HL-60 (cell line): Measurements from ENCODE around the gene GLB1L.

Experiments
- DNase-seq, 2 experiments: peaks; one replicate each; pipeline ENCODE4 v3.0.0-alpha.2; 2010 to 2020; ENCODE audit warnings: low read depth in 1 of 2, low spot score in 1 of 2
- H3K27ac ChIP-seq: fragments of 250-450 bp; sonication (Bioruptor Pico); replicated peaks from 2 replicates; pipeline ENCODE4 v1.5.1; 2020; ENCODE audit warnings: mild to moderate bottlenecking, moderate library complexity
- H3K27me3 ChIP-seq: fragments of 250-450 bp; sonication (Bioruptor Pico); 2 replicates; pipeline ENCODE4 v1.5.1; 2021; ENCODE audit warnings: mild to moderate bottlenecking, moderate library complexity; ENCODE audit not compliant: insufficient read depth, poor library complexity, severe bottlenecking
- H3K4me3 ChIP-seq: replicated peaks from 2 replicates; pipeline ENCODE4 v1.5.1; 2011; ENCODE audit warnings: mild to moderate bottlenecking, control low read depth, low read length; ENCODE audit not compliant: insufficient read depth
- GABPA ChIP-seq: IDR thresholded peaks from 2 replicates; pipeline ENCODE4 v1.6.1; 2012; ENCODE audit warnings: low read depth
- POLR2AphosphoS5 ChIP-seq: IDR thresholded peaks from 2 replicates; pipeline ENCODE4 v1.6.1; 2012; ENCODE audit warnings: low read depth
- SPI1 ChIP-seq: IDR thresholded peaks from 2 replicates; pipeline ENCODE4 v1.6.1; 2012; ENCODE audit warnings: low read depth, mild to moderate bottlenecking, borderline replicate concordance
- TF ChIP-seq, protein P1 (sequence below): IDR thresholded peaks from one replicate; pipeline ENCODE4 v1.5.1; 2011; ENCODE audit warnings: low read length, control low read depth, inconsistent platforms; ENCODE audit not compliant: insufficient read depth
- TF ChIP-seq, protein P2 (sequence below): IDR thresholded peaks from 2 replicates; pipeline ENCODE4 v1.6.1; 2012; ENCODE audit warnings: low read depth; ENCODE audit not compliant: insufficient replicate concordance

The GLB1L gene

DNA sequence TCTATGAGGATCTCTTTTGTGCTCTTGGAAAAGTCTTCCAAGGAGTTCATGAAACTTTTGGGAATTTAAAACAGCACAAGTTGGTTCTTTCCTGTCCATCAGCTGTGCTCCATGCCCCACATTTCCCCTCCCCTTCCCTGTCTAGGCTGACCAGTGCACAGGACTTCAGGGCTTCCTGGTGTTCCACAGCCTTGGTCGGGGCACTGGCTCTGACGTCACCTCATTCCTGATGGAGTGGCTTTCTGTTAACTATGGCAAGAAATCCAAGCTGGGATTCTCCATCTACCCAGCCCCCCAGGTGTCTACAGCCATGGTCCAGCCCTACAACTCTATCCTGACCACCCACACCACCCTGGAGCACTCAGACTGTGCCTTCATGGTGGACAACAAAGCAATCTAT, 25.8 kb upstream of the GLB1L start:
- TF ChIP-seq, protein P1, sequence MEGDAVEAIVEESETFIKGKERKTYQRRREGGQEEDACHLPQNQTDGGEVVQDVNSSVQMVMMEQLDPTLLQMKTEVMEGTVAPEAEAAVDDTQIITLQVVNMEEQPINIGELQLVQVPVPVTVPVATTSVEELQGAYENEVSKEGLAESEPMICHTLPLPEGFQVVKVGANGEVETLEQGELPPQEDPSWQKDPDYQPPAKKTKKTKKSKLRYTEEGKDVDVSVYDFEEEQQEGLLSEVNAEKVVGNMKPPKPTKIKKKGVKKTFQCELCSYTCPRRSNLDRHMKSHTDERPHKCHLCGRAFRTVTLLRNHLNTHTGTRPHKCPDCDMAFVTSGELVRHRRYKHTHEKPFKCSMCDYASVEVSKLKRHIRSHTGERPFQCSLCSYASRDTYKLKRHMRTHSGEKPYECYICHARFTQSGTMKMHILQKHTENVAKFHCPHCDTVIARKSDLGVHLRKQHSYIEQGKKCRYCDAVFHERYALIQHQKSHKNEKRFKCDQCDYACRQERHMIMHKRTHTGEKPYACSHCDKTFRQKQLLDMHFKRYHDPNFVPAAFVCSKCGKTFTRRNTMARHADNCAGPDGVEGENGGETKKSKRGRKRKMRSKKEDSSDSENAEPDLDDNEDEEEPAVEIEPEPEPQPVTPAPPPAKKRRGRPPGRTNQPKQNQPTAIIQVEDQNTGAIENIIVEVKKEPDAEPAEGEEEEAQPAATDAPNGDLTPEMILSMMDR = no peak
- TF ChIP-seq, protein P2, sequence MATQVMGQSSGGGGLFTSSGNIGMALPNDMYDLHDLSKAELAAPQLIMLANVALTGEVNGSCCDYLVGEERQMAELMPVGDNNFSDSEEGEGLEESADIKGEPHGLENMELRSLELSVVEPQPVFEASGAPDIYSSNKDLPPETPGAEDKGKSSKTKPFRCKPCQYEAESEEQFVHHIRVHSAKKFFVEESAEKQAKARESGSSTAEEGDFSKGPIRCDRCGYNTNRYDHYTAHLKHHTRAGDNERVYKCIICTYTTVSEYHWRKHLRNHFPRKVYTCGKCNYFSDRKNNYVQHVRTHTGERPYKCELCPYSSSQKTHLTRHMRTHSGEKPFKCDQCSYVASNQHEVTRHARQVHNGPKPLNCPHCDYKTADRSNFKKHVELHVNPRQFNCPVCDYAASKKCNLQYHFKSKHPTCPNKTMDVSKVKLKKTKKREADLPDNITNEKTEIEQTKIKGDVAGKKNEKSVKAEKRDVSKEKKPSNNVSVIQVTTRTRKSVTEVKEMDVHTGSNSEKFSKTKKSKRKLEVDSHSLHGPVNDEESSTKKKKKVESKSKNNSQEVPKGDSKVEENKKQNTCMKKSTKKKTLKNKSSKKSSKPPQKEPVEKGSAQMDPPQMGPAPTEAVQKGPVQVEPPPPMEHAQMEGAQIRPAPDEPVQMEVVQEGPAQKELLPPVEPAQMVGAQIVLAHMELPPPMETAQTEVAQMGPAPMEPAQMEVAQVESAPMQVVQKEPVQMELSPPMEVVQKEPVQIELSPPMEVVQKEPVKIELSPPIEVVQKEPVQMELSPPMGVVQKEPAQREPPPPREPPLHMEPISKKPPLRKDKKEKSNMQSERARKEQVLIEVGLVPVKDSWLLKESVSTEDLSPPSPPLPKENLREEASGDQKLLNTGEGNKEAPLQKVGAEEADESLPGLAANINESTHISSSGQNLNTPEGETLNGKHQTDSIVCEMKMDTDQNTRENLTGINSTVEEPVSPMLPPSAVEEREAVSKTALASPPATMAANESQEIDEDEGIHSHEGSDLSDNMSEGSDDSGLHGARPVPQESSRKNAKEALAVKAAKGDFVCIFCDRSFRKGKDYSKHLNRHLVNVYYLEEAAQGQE = no peak
- TF ChIP-seq POLR2AphosphoS5 = no peak
- no peak for TF ChIP-seq GABPA
- TF ChIP-seq SPI1 = no peak
- Histone ChIP-seq H3K4me3 (no peak overlapping the region), H3K27me3 (no peaks in the 10 kb centered on the region), H3K27ac (no peak overlapping the region)
- DNase-seq = no peak

DNA sequence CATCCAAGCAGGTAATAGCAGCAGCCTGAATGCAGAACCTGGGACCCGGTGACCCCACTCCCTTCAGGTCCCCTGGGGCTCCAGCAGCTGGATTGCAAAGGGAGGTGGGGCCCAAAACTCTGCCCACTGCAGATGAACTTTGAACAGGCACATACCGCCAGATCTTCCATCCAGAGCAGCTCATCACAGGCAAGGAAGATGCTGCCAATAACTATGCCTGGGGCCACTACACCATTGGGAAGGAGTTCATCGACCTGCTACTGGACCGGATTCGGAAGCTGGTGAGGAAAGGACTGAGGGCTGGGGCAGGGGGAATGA, 24.8 kb upstream of the GLB1L start:
- Histone ChIP-seq H3K27me3 (no peaks in the 10 kb centered on the region), H3K27ac (no peak overlapping the region), H3K4me3 (no peak overlapping the region)
- TF ChIP-seq GABPA (no peak), SPI1 (no peak), POLR2AphosphoS5 (no peak)
- TF ChIP-seq, protein P1 = no peak
- TF ChIP-seq, protein P2 = no peak
- no peak for DNase-seq

DNA sequence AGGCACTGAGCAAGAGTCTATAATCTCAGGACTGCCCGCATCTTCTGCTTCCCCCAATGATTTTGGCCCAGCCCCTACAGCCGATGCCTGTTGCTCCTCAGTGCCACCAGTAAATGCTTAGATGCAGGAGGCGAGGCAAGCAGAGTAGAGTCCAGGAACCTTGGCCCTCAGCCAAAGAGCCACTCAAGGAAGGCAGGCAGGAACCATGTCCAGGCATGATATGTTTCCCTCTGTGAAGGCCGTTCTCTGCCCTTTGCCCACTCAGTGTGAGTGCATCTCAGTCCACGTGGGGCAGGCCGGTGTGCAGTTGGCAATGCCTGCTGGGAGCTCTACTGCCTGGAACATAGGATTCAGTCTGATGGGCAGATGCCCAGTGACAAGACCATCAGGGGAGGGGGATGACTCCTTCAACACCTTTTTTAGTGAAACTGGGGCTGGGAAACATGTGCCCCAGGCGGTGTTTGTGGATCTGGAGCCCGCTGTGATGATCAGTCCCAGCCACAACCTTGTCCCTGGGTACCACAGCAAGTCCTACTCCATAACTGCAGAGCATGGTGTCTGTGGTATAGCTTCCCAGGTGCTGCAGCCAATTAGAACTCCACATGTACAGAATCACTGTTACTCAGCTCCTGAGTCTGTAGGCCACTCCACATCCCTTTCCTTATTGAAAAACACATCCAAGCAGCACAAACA, 24.3 kb upstream of the GLB1L start:
- H3K27ac ChIP-seq = no peak overlapping the region
- no peak overlapping the region for H3K4me3 ChIP-seq
- H3K27me3 ChIP-seq = no peaks in the 10 kb centered on the region
- TF ChIP-seq SPI1 = no peak
- no peak for DNase-seq

DNA sequence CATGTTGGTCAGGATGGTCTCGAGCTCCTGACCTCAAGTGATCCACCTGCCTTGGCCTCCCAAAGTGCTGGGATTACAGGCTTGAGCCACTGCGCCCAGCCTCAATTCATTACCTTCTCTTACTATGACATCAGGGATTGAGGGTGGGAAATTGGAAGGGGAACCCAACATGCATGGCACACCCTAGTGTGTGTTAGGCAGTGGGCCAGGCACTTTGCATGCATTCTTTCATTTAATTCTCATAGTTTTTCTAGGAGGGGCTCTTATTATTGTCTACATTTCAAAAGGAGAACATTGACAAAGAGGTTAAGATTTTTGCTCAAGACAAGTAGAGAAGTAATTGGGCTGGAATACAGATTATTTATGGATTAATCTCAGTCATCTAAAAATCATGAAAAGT, 23.1 kb upstream of the GLB1L start:
- TF ChIP-seq POLR2AphosphoS5 = no peak
- TF ChIP-seq, protein P2 = no peak
- no peak for DNase-seq
- H3K27me3 ChIP-seq = no peaks in the 10 kb centered on the region
- no peak overlapping the region for H3K4me3 ChIP-seq
- no peak overlapping the region for H3K27ac ChIP-seq
